HG02970 (cell line): Measurements from ENCODE around the gene NAP1L4.
A peak's percentile ranks its signal among the peaks of the same experiment; 100 is the strongest.

Source experiments
- ATAC-seq: cut with Tn5 transposase; IDR thresholded peaks from one replicate; pipeline ENCODE4 v1.9.1; 2021; ENCODE audit warnings: mild to moderate bottlenecking, moderate library complexity, moderate number of reproducible peaks; ENCODE audit not compliant: unreplicated experiment, low FRiP score

NAP1L4 gene

DNA sequence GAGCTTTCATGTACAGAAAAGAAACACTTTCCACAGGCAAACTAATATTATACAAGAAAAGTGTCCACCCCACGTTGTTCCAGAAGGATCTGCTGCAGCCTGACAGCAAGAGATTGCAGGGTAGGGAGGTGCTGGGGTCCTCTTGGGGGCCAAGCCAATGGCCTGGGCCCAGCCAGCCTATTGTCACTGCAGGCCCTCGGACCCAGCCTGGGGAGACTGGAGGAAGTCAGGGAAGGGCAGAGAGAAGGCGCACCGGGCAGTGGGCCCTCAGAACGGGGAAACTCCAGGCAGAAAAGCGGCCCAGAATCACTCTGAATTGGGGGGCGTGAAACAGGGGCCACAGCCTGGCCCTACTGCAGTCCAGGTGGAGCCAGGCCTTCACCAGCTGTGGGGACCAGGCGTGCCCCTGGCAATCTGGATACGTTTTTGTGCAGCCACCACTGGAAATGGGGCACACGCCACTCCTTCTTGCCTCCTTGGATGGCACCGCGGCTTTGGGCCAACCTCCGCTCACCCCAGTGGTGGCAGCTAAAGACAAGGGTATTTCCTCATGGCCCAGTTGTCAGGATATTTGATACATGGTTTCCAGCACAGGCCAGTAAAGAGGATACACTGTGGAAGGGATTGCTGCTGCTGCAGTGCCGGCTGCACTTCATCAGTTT lies 3.9 kb upstream of the NAP1L4 start:
- no peak for ATAC-seq

DNA sequence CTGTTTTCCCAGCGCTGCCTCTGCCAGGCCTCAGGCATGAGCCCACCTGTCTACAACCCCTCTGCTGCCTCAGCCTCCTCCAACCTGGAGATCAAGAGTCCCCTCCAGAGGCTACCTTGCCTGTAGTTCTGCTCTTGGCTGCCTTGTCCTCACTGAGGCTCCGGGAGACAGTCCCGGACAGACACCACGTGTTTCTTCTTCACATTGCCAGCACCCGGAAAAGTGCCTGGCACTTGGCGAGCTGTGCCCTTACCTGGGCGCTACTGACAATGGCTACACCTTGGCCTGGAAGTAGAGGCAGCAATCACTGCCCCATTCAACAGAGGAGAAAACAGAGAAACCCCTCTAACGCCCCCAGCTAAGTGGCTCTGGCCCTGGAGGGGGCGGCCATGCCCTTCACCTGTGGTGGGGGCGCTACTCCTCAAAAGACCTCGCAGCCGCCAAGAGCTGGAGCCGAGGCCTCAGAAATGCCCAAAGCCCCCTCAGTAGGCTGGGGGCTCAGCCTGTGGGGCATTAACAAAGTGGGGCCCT lies 3.0 kb upstream of the NAP1L4 start:
- ATAC-seq, result no peak

DNA sequence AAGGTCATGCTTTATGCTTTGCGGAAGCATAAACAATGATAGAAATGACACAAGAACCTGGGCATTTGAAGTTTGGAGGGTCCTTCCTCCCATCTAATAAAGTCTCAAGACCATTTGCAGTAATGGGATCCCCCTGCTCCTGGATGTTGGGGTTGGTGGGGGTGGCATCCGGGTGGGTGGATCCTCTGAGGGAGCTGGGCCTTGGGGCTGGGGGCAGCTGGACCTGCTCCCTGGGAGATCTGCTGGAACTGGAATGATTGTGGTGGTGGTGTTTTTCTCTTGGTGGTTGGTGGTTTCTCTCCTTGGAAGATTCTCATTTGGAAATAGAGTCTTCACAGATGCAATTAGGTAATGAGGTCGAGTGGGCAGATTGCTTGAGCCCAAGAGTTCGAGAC lies 2.2 kb upstream of the NAP1L4 start:
- ATAC-seq, result no peak

DNA sequence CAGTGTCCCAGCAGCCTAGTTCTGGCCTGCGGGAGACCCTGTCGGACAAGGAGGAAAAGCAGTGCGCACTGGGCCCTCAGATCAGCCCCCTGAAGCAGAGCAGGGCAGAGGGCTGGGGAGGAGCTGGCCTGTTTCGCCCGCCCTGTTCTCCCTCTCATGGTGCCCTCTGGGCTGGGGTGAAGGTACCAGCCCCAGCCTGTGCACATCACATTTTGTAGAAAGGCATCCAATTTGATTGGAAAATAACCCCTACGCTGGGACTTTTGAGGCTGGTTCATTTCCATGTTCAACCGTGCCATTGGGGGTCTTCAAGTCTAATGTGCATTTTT lies 832 bp upstream of the NAP1L4 start:
- no peak for ATAC-seq

GRCh38 chr11:2991452-2992233 lies 486 bp downstream of the NAP1L4 start:
- peak; percentile 50 for ATAC-seq

GRCh38 chr11:2990617-2991451 lies 1.3 kb downstream of the NAP1L4 start:
- no peak for ATAC-seq

- no peak for ATAC-seq
Measured at GRCh38 chr11:2989551-2989950, 2.6 kb downstream of the NAP1L4 start.

- ATAC-seq, result no peak
Measured at GRCh38 chr11:2989006-2989405, 3.1 kb downstream of the NAP1L4 start.

DNA sequence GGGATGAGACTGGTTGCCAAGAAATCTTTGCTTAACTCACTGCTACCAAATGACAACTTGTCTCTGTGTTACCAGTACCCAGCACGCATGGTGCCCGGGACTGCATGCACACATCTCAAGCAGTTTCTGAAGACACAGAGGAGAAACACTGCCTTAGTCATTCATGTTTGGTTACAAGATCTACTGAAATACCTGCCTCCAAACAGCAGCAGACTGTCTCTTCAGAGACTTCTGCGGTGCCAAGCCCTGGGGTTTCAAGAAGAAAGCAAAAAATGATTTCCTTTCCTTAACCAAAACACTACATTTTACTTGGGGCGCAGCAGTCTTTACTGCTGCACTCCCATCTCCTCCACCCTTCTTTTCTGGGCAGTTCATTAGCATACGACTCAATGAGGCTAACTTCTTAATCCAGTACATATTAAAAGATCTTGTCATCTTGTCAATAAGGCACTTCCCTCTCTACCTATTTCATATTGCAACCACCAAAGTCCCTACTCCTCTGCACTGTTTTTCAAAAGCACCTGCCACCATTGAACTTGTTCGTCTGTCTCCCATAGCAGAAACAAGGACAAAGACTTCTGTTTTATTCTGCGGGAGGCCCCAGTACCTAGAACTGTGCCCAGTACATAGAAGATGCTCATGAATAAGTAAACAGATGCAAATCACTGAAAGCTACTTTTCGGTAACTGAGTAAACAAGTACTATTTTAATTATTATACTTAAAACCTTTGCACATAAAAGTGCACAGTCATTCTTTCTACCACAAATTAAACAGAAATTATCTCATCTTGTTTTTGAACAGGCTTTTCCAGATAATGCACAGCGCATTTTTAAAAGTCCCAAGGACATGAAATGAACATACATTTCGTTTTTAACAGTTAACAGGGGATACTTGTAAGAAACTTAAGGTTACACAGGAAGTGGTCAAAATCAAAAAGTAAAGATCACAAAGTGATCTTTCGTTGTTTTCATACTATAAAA lies 4.0 kb downstream of the NAP1L4 start:
- no peak for ATAC-seq

DNA sequence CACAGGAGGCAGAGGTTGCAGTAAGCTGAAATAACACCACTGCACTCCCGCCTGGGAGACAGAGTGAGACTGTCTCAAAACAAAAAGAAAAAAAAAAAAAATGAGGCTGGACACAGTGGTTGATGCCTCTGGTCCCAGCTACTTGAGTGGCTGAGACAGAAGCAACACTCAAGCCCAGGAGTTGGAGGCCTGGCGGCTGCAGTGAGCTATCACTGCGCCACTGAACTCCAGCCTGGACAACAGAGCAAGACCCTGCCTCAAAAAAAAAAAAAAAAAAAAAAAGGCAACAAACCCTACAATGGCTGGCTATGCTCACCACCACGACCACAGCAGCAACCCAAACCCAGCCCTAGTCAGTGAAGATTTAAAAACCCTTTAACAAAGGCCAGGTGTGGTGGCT lies 8.2 kb downstream of the NAP1L4 start:
- no peak for ATAC-seq

DNA sequence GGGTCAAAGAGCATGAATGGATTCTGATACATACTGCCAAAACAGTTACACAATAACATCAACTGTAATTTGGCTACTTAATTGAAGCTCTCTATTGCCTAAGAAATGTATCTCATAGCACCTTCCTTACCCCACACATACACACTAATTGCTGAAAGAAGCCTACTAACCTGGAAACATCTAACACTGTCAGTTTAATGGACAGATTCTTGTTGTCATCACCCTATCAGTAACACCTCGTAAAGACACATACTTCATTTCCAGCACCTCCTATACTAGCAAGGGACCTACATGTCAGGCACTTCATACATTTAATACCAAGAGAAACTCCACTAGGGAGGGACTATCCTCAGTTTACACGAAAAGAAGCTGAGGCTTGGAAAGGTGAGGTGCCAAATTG lies 9.9 kb downstream of the NAP1L4 start:
- ATAC-seq, result no peak

- no peak for ATAC-seq
Measured at GRCh38 chr11:2981130-2981529, 11.0 kb downstream of the NAP1L4 start.

DNA sequence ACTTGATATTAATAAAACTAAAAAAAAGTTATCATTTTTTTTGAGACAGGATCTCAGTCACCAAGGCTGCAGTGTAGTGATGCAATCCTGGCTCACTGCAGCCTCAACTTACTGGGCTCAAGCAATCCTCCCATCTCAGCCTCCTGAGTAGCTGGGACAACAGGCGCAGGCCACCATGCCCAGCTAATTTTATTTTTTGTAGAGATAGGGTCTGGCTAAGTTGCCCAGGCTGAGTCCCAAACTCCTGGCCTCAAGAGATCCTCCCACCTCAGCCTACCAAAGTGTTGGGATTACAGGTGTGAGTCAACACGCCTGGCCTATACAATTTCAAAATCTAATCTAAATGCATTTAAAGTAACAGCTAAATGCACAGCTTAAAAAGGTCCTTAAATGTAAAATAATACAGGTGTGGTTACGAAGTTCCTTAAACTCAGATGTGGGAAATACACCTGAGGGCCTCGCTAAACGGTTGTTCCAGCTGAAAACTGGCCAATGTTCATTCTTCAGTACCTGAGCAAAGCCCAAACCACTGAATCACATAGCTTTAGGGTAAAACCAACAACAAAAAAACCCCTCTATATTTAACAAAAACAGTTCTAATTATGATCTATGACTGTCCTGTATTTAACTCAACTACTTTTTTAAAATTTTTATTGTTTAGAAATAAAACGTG lies 11.8 kb downstream of the NAP1L4 start:
- no peak for ATAC-seq

GRCh38 chr11:2977113-2977512 lies 15.0 kb downstream of the NAP1L4 start:
- no peak for ATAC-seq

GRCh38 chr11:2976294-2977063 lies 15.7 kb downstream of the NAP1L4 start:
- ATAC-seq, result no peak

DNA sequence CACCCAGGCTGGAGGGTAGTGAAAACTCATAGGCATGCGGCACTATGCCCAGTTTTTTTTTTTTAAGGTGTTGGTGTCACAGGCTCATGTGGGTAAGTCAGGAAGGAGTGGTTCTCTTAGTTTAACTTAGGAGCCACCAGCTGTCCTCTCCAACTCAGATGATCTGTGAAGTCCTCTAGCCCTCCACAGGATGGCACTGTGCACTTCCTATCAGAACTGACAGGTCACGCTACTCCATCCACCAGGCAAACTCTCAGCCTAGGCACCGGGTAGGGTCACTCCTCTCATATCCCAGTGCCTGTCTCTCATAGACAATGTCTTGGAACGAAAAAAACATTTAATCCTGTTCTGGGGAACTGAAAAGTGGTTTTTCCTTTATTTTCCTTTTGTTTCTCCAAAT lies 16.5 kb downstream of the NAP1L4 start:
- ATAC-seq, result no peak

DNA sequence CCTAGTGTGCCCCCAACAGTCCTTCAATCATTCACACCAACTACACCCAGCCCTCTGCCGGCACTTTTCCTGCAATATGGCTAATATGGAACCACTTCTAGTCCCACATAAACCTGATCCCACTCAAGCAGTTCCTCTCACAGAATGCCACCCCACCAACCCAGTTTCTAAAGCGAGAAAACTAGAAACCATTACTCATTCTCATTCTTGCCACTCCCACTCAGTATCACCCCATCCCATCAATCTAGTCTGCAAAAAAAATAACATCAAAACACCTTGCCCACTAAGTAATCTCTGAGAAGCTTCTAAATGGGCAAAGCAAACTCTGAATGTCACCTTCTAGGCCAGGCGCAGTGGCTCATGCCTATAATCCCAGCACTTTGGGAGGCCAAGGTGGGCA lies 17.9 kb downstream of the NAP1L4 start:
- ATAC-seq, result no peak

- no peak for ATAC-seq
Measured at GRCh38 chr11:2968341-2968900, 23.7 kb downstream of the NAP1L4 start.
